GM18861 (cell line): ENCODE measurements around the gene MAZ.

Source experiments
- ATAC-seq: cut with Tn5 transposase; IDR thresholded peaks from one replicate; pipeline ENCODE4 v1.9.1; 2021; ENCODE audit not compliant: unreplicated experiment

MAZ gene

DNA sequence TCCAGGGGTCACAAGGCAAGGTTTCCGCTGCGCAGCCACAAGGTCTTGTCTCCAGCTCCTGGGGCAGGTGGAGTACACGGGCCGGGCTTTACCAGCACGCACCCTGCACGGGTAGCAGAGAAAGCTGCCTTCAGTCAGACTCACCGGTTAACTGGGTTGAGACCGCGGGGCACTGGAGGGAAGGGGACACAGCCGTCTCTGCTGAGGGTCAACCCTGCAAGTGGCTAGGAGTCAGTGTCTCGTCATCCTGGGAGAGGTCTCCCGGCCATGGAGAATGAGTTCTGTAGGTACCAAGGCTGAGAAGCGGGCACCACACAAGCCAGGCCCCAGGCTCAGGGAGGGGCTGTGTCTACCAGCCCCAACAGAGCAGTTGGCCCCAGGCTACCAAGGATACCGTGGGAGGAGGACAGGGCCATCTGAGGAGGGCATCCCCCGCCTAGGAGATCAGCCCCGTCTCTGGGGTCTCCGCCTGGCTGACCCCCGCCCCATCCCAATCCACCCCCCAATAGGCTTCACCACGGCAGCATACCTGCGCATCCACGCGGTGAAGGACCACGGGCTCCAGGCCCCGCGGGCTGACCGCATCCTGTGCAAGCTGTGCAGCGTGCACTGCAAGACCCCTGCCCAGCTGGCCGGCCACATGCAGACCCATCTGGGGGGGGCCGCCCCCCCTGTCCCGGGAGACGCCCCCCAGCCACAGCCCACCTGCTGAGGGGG lies 2.9 kb downstream of the MAZ start:
- no peak for ATAC-seq

DNA sequence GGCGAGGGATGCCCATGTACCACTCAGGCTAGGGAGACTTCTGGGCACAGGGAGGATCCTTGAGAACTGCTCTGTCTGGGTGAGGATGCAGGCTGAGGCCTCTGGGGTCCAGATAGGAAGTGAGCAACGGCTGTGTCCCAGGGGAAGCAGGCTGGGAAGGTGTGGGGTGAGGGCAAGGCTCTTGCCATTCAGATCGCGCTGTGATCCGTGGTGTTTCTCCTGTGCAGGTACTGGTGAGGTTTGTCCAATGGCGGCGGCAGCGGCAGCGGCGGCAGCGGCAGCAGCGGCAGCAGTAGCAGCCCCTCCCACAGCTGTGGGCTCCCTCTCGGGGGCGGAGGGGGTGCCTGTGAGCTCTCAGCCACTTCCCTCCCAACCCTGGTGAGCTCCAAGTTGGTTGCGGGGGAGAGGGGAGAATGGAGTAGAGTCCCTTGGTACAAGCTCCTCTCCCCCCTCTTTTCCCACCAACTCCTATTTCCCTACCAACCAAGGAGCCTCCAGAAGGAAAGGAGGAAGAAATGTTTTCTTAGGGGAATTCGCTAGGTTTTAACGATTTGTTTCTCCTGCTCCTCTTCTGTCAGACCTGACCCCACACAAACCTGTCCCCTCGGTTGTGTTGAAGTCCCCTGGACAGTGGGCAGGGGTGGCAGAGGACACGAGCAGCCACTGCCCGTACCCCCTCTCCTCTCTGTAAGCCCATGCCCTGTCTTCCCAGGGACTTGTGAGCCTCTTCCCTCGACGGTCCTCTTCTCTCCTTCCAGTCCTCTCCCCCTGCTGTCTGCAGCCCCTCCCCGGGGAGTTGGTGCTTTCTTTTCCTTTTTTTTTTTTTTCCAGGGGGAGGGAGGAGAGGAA lies 3.7 kb downstream of the MAZ start:
- ATAC-seq, result no peak

DNA sequence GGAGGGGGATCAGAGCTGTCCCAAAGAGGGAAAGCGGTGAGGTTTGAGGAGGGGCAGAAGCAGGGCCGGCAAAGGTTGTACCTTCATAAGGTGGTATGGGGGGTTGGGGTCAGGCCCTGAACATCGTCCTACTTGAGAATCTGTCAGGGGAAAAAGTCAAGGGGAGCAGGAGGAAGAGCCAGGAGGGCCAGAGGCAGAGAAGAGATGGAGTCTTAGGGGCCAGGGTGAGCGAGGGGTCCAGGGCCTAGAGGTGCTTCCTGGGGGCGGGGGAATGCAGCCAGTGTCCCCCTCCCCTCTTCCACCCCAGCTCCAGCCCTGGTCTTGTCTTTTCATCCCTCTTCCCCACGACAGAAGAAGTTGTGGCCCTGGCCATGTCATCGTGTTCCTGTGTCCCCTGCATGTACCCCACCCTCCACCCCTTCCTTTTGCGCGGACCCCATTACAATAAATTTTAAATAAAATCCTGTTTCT lies 4.4 kb downstream of the MAZ start:
- no peak for ATAC-seq

DNA sequence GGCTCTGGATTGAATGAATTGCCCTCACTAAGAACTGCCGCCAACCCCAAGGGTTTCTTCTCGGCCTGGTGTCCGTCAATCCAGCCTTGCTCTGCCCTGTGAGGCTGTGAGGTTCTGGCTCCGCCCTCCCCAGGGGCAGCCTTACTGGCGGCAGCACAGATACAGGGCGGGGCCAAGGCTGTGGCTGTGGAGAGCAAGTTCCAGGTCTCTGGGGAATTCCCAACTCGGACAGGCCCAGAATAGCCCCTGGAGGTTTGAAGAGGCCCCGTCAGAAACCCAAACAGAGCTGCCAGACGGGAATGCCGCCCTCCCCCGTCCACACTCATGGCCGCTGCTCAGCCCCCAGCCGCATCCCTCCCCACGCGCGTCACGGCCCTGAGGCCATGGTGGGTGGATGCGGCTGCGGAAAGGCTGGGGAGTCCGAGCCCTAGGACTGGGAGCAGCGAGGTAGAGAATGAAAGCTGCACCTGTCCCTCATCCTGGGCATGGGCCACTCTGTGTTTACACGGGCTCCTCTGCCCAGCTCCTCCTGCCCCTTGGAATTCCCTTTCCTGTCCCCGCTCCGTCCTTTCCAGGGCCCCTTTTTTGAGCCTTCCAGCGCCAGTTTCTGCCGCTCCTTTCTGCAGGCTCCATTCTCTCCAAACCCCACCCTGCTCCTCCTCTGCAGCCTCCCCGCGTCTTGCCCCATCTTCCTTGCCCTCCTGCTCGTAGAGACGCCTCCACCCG lies 5.0 kb downstream of the MAZ start:
- no peak for ATAC-seq

DNA sequence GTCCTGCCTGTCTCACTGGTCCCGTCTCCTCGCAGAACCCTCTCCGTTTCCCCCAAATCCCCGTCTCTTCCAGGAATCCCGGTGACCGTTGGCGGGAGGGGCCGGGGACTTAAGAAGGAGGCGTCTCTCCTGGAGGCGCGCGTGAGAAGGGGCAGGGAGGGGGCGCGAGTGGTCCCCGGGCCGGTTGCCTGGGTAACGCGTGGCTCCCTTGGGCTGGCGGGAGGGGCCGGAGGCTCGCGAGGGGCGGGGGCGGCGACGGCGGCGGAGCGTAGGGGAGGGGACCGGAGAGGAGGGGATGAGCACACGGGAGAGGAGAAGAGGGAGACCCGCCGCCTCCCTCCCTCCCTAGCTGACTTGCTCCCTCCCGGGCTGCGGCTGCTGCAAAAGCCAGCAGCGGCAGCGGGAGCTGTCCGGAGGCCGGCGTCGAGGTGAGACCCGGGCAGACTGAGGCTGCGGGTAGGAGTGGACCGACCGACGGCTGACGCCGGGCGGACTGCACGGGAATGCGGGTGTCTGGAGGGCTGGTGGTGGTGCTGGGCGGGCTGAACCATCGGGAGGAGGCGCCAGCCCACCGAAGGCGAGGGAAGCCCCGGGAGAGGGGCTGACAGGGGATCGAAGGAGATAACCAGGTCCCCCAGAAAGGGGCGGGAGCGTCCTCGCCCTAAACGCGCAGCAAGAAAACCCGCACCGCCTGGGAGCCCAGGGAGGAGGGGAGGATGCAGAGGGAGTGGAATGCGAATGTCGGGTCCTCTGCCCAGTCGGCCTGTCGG lies 5.8 kb downstream of the MAZ start, which contains the start of gene PRRT2:
PRRT2 (plus strand) TSS at position 298 of the 770 bp plus-strand sequence. CDS start 862 bp downstream, outside the sequence.
- ATAC-seq, result no peak

DNA sequence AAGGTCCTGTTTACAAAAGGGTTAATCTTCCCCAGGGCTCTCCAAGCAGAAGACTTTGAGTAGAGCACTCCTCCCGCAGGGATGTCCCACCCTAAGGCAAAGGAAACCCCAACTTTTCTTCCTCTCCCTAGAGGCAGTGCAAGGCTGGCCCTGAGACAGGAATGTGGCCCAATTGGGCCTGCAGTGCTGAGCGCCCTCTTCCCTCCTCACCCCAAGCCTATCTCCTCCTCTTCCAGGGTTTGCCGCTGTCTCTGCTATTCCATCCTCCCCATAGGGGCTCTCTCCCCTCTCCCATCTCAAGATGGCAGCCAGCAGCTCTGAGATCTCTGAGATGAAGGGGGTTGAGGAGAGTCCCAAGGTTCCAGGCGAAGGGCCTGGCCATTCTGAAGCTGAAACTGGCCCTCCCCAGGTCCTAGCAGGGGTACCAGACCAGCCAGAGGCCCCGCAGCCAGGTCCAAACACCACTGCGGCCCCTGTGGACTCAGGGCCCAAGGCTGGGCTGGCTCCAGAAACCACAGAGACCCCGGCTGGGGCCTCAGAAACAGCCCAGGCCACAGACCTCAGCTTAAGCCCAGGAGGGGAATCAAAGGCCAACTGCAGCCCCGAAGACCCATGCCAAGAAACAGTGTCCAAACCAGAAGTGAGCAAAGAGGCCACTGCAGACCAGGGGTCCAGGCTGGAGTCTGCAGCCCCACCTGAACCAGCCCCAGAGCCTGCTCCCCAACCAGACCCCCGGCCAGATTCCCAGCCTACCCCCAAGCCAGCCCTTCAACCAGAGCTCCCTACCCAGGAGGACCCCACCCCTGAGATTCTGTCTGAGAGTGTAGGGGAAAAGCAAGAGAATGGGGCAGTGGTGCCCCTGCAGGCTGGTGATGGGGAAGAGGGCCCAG lies 6.7 kb downstream of the MAZ start:
- ATAC-seq, result no peak

DNA sequence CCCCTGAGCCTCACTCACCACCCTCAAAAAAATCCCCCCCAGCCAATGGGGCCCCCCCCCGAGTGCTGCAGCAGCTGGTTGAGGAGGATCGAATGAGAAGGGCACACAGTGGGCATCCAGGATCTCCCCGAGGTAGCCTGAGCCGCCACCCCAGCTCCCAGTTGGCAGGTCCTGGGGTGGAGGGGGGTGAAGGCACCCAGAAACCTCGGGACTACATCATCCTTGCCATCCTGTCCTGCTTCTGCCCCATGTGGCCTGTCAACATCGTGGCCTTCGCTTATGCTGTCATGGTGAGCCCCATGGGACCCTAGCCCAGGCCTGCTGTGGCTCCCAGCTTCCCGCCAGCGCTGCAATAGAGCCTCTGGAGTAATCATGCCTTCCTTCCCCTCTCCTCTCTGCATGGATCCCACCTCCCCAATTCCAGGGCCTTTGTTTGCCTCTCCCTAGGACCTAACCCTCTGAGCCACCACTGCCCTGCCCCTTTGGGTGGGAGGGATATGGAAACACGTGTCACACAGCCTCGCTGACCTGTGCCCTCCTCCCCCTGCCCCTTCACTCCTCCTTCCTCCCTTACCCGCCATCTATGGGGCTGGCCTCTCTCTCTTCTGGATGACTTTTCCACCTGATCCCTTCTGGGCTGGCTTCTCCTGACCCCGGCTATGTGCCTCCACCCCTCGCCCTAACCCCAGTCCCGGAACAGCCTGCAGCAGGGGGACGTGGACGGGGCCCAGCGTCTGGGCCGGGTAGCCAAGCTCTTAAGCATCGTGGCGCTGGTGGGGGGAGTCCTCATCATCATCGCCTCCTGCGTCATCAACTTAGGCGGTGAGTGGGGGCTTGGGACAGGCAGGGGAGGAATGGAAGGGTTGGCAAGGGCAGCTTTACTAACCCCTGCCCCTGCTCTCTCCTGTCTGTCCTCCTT lies 7.6 kb downstream of the MAZ start:
- ATAC-seq, result no peak

DNA sequence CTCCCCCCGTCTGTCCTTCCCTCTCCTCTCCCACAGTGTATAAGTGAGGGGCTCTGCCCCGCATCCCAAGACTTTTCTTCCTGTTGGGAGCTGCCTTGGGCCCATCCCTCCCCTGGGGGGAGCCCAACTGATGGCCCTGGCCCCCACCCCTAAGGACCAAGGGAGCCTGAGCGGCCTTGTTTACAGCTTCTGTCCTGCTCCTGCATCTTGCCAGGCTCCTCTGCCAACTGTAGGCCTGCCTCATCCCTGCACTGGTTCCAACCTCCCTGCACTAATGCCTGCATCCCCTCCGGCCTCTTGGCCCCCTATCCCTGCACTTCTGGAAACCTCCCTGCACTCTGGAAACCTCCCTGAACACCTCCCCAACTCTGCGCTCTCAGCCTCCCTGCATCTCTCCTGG lies 8.3 kb downstream of the MAZ start:
- no peak for ATAC-seq

DNA sequence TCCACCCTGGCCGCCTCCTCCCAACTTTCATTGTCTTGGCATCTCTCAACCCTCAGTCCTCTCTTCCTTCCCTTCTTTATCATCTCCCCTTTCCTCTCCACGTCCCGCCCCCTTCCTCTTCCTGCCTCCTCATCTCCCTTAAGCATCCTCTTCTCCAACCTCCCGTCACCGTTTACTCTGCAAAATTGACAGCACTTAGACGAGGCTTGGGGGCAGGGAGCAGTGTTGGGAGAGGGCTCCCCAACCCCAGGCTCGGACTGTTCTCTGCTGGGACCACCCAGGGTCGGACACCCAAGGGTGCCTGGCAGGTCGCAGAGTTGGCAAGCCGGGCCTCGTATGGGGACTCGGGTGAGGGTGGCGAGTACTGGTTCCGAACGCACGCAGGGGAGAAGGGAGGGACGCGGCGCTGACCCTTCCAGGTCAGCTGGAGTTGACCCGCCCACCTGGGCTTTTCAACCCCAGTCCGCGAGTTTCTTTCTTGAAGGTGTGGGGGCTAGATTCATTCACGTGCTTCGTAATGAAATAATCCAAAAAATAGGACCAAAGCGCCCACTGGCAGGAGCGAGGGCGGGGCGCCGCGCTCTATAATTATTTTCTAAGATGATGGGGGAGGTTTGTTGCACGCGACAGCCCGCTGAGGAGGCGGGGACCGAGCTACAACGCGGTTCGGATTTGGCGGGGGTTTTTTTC lies 8.8 kb downstream of the MAZ start:
- ATAC-seq, result no peak

DNA sequence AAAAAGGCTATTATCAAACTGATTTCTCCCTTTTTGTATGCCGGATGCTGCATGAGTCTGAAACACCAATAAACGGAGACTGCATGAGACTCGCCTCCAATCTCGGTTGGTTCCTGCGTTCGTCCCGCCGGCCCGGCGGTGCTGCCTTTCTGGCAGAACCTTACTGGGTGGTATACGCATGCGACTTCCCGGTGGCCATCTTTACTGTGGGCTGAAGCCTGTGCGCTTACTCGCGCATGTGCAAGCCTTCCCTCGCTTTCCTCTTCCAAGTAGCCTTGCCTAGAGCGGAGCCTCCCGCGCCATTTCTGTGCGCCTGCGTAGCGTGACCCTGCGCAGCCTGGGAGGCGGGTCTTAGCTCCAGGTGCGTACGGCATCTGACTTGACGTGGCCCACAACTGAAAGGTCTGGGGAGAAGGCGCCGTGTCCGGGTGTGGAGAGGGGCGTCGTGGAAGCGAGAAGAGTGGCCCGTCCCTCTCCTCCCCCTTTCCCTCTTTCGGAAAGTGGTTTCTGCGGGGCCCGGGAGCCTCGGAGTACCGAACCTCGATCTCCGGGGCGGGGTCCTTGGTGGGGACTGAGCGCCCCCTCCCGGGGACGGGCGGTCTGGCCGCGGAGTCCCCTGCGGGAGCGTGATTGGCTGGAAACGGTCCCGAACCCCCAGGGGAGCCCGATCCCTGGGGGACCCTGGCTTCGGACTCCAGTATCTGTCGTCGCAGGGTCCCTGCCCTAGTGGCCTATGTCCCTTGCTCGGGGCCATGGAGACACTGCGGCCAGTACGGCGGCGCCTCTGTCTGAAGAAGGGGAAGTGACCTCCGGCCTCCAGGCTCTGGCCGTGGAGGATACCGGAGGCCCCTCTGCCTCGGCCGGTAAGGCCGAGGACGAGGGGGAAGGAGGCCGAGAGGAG lies 9.7 kb downstream of the MAZ start, which contains the start of gene PAGR1:
PAGR1 (plus strand) TSS at position 360 of the 901 bp plus-strand sequence; CDS start at position 734, 374 bp downstream.
- peak; percentile 47 for ATAC-seq

DNA sequence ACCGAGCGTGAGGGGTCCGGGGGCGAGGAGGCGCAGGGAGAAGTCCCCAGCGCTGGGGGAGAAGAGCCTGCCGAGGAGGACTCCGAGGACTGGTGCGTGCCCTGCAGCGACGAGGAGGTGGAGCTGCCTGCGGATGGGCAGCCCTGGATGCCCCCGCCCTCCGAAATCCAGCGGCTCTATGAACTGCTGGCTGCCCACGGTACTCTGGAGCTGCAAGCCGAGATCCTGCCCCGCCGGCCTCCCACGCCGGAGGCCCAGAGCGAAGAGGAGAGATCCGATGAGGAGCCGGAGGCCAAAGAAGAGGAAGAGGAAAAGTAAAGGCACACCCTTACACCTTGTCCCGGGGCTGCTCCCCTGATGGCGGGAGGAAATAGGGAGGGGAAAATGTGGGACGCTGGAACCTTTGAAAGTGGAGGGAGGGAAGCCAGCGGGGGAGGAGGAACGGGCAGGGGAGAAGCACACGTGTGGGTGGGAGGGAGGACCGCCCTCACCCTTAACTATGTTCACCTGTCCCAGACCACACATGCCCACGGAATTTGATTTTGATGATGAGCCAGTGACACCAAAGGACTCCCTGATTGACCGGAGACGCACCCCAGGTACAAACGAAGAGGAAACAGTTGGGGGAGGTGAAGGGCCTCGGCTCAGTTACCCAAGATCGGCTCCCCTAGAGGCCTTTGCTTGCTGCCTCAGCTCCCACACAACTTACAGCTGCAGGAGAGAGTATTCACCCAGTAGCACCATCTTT lies 10.5 kb downstream of the MAZ start:
- no peak for ATAC-seq

DNA sequence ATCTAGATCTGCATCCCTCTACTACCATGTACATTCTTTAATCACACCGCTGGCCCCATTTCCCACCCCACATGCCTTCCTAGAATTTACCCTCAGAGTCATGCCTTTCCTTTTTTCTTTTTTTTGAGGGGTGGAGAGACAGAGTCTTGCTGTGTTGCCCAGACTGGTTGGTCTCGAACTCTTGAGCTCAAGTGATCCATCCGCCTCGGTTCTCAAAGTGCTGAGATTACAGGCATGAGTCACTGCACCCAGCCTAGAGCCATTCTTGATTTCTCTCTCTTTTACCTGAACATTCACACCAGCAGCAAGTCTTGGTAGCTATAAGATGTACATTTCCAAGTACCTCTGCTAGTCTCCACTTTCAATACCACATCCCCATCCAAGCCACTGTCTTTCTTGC lies 11.8 kb downstream of the MAZ start:
- no peak for ATAC-seq

DNA sequence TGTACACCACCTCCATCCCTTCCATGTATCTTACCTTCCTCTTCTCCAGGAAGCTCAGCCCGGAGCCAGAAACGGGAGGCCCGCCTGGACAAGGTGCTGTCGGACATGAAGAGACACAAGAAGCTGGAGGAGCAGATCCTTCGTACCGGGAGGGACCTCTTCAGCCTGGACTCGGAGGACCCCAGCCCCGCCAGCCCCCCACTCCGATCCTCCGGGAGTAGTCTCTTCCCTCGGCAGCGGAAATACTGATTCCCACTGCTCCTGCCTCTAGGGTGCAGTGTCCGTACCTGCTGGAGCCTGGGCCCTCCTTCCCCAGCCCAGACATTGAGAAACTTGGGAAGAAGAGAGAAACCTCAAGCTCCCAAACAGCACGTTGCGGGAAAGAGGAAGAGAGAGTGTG lies 13.2 kb downstream of the MAZ start:
- ATAC-seq, result no peak

DNA sequence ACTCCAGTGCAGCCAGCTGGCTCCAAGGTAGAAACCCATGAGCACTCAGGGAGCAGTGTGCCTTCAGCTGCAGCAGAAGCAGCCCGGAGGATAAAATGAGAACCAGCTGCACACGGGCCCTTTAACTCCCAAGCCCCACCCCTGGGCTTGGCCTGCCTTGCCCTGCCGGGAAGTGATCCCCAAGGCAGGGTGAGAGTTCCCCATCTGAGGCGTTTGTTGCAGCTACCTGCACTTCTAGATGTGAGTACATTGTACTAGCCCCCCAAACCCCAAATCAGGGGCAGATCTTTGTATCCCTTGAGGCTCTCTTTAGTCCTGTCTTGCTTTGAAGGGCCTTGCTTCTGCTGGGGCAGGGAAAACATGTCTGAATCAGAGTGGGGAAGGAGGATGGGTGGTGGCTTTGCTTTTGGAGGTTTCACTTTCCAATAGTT lies 14.0 kb downstream of the MAZ start, which contains the start of gene MVP:
MVP (plus strand) TSS at position 192 of the 431 bp plus-strand sequence. CDS start 10,088 bp downstream, outside the sequence.
- no peak for ATAC-seq

DNA sequence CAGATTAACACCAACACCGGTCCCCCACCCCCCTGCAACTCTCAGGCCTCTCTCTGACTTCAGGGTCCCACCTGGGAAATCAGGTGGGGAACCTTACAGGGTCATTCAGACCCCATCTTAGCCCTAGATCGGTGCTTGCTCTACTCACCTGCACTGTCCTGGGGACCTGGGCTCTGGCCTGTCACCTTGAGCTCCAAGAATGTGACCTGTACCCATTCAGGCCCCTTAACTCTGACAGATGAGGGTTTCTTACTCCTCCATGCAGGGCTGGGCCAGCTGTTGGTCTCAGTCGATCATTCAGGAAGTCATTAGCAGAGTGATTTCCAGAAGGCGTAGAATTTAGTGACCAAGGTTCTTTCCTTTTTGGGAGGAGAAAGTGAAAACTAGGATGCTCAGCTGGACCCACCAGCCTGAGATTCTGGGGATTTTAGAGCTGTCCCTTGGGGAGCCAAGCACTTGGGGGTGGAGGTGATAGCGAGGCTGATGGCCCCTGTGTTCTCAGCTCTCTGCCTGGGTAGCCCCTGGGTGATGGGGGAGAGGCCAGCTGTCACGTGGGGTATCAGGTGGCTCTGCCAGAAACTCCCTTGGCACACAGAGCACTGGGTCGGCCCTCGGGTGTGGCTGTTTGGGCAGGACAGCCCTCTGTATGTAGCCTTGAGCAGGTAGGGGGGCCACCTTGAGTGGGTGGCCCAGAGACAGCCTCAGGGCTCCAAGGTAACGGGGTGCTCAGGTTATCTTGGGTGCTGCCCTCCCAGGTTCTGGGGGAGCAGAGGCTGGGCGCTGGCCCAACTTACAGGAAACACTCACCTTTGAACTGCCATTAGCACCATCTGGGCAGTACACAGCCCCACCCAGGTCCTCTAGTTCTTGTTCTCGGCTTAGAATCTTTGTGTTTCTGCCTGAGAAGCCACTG lies 14.7 kb downstream of the MAZ start:
- peak; percentile 28 for ATAC-seq
